Endothelial cell of umbilical vein (primary cell): ENCODE data around the gene PKN3. TPM values are rescaled to one million over a fixed set of nuclear protein-coding genes. Genes with fewer than 3 reads are reported as not detected.

ENCODE experiments used
- BruUV-seq: library from RNA; stranded (reverse); fragments of 400-500 nt; replicated peaks from 2 replicates; lab custom pipeline; 2021; lab: Mats Ljungman, UMichigan
- CTCF ChIA-PET: fragments of 300-600, 350-600 bp; sonication (Branson Sonifier 250); formaldehyde crosslinking; loops from one replicate; lab custom pipeline; 2021; ENCODE audit warnings: antibody characterized with exemption, inconsistent platforms; lab: Charles Lee
- POLR2A ChIA-PET: fragments of 300-600, 350-600 bp; sonication (Branson Sonifier 250); formaldehyde crosslinking; loops from one replicate; lab custom pipeline; 2021; ENCODE audit warnings: antibody characterized with exemption, inconsistent platforms; lab: Charles Lee
- DNase-seq: peaks from one replicate; pipeline ENCODE4 v3.0.0-alpha.2; 2011; ENCODE audit warnings: low read depth, low spot score
- FAIRE-seq: peaks from 2 replicates; lab custom pipeline; 2011; peaks lifted over from hg19 to GRCh38; lab: Jason Lieb, UNC
- H2AFZ ChIP-seq: 2 replicates; pipeline ENCODE4 v1.6.0; 2012; ENCODE audit warnings: low read depth, low read length, control low read depth, inconsistent platforms
- H3K27ac ChIP-seq: 2 replicates; pipeline ENCODE4 v1.5.1; 2011; ENCODE audit warnings: low read depth, mild to moderate bottlenecking, control low read depth, low read length, moderate library complexity; ENCODE audit not compliant: insufficient read depth
- H3K27me3 ChIP-seq, 2 experiments: 2 replicates each; pipeline versions ENCODE4 v1.6.0 to v1.6.1; 2011; ENCODE audit warnings: low read length in 2 of 2, mixed read lengths in 1 of 2; ENCODE audit not compliant: control insufficient read depth in 2 of 2, insufficient read depth in 2 of 2
- H3K36me3 ChIP-seq, 2 experiments: 2 replicates in 1 of 2; 3 replicates in 1 of 2; pipeline ENCODE4 v1.5.1; 2011; ENCODE audit warnings: low read length in 2 of 2, mild to moderate bottlenecking in 1 of 2, moderate library complexity in 1 of 2; ENCODE audit not compliant: control insufficient read depth in 2 of 2, insufficient read depth in 2 of 2; ENCODE audit errors: extremely low read depth in 1 of 2
- H3K4me1 ChIP-seq: 3 replicates; pipeline ENCODE4 v1.5.1; 2011; ENCODE audit warnings: mild to moderate bottlenecking, low read length; ENCODE audit not compliant: control insufficient read depth, insufficient read depth; ENCODE audit errors: extremely low read depth
- H3K4me2 ChIP-seq: 2 replicates; pipeline ENCODE4 v1.6.1; 2011; ENCODE audit warnings: low read length, control low read depth, mixed read lengths; ENCODE audit not compliant: insufficient read depth
- H3K4me3 ChIP-seq, 3 experiments: fragments of 200-600 bp in 1 of 3; sonication (generic), shearing (Covaris generic) in 1 of 3; replicated peaks in 1 of 3; 2 replicates each; pipeline ENCODE4 v1.5.1; 2011 to 2016; ENCODE audit warnings: control low read depth in 3 of 3, low read length in 3 of 3, mild to moderate bottlenecking in 2 of 3, inconsistent platforms in 1 of 3, low read depth in 1 of 3, moderate library complexity in 1 of 3; ENCODE audit not compliant: insufficient read depth in 1 of 3
- H3K79me2 ChIP-seq: 2 replicates; pipeline ENCODE4 v1.6.0; 2012; ENCODE audit warnings: low read length, inconsistent platforms; ENCODE audit not compliant: control insufficient read depth, insufficient read depth
- H3K9ac ChIP-seq: replicated peaks from 2 replicates; pipeline ENCODE3; 2011; ENCODE audit warnings: low read length, control low read depth; ENCODE audit not compliant: insufficient read depth; ENCODE audit errors: extremely low read depth
- H3K9me1 ChIP-seq: replicated peaks from 3 replicates; pipeline ENCODE4 v1.6.0; 2011; ENCODE audit warnings: mild to moderate bottlenecking, low read length; ENCODE audit not compliant: control insufficient read depth, insufficient read depth; ENCODE audit errors: extremely low read depth
- H3K9me3 ChIP-seq: replicated peaks from 2 replicates; pipeline ENCODE4 v1.5.1; 2012; ENCODE audit warnings: low read length, inconsistent platforms; ENCODE audit not compliant: control insufficient read depth, insufficient read depth
- H4K20me1 ChIP-seq: replicated peaks from 2 replicates; pipeline ENCODE3; 2011; ENCODE audit warnings: mild to moderate bottlenecking, low read length; ENCODE audit not compliant: control insufficient read depth, insufficient read depth; ENCODE audit errors: extremely low read depth
- EZH2 ChIP-seq: IDR thresholded peaks from 2 replicates; pipeline ENCODE4 v1.6.1; 2012; ENCODE audit warnings: borderline replicate concordance, low read depth, mild to moderate bottlenecking, moderate library complexity, low read length, inconsistent platforms; ENCODE audit not compliant: severe bottlenecking
- FOS ChIP-seq: IDR thresholded peaks from 2 replicates; pipeline ENCODE4 v1.6.1; 2011; ENCODE audit warnings: mild to moderate bottlenecking, low read length, moderate library complexity, borderline replicate concordance; ENCODE audit not compliant: insufficient read depth
- GATA2 ChIP-seq: IDR thresholded peaks from 2 replicates; pipeline ENCODE4 v1.7.0; 2011; ENCODE audit warnings: low read depth, mild to moderate bottlenecking, moderate library complexity, mixed read lengths, low read length; ENCODE audit not compliant: insufficient read length, insufficient read depth
- JUN ChIP-seq: IDR thresholded peaks from 2 replicates; pipeline ENCODE4 v1.6.1; 2011; ENCODE audit warnings: borderline replicate concordance, low read depth; ENCODE audit not compliant: insufficient read length, insufficient read depth
- MAX ChIP-seq: IDR thresholded peaks from 2 replicates; pipeline ENCODE4 v1.6.1; 2011; ENCODE audit not compliant: insufficient read depth, insufficient read length
- MYC ChIP-seq: IDR thresholded peaks from one replicate; pipeline ENCODE4 v1.6.1; 2011; ENCODE audit warnings: mild to moderate bottlenecking, low read depth, low read length
- POLR2A ChIP-seq: IDR thresholded peaks from 2 replicates; pipeline ENCODE4 v1.6.1; 2012; ENCODE audit warnings: low read depth, mild to moderate bottlenecking, control low read depth, low read length
- POLR2AphosphoS5 ChIP-seq: IDR thresholded peaks from 2 replicates; pipeline ENCODE4 v1.6.1; 2012; ENCODE audit warnings: low read depth, mild to moderate bottlenecking, control low read depth, low read length, moderate library complexity; ENCODE audit not compliant: insufficient read depth
- dilution Hi-C: fragments of 300-500 bp; cut with MboI; formaldehyde crosslinking; loops from one replicate; pipeline ENCODE4 v1.15.0; 2019; ENCODE audit warnings: low sequenced_read_pairs; ENCODE audit not compliant: extremely low pct_ligation_motif_present
- intact Hi-C: fragments of 100-400 bp; cut with micrococcal nuclease; formaldehyde crosslinking; loops from one replicate; pipeline ENCODE4 v1.10.0; 2022
- polyA plus RNA-seq, 4 experiments: library from polyadenylated mRNA; depleted of rRNA in 3 of 4; stranded (reverse) in 3 of 4; unstranded in 1 of 4; fragments of >200 nt; gene quantifications; 2 replicates each; pipeline versions ENCODE4 v1.2.1 to v1.2.3, GENCODE V29; 2011 to 2012; ENCODE audit warnings: missing spikeins in 1 of 4
- total RNA-seq: library from RNA; stranded (reverse); gene quantifications from 2 replicates; pipeline ENCODE4 v1.2.3, GENCODE V29; 2021
- TF ChIP-seq, protein P1 (sequence below), 2 donors: IDR thresholded peaks; 1 replicate in 1 of 2; 2 replicates in 1 of 2; pipeline ENCODE4 v1.5.1; 2011; ENCODE audit warnings: low read length in 2 of 2, mild to moderate bottlenecking in 2 of 2, moderate library complexity in 2 of 2, control low read depth in 1 of 2, inconsistent platforms in 1 of 2, low read depth in 1 of 2; ENCODE audit not compliant: insufficient read depth in 1 of 2; ENCODE audit errors: extremely low read depth in 1 of 2

The PKN3 gene
- total and polyA plus RNA-seq, 2 donors (not counting 3 experiments of a cell fraction or from before 2014, with no cell fraction given): 29.5 to 40.4 TPM

DNA sequence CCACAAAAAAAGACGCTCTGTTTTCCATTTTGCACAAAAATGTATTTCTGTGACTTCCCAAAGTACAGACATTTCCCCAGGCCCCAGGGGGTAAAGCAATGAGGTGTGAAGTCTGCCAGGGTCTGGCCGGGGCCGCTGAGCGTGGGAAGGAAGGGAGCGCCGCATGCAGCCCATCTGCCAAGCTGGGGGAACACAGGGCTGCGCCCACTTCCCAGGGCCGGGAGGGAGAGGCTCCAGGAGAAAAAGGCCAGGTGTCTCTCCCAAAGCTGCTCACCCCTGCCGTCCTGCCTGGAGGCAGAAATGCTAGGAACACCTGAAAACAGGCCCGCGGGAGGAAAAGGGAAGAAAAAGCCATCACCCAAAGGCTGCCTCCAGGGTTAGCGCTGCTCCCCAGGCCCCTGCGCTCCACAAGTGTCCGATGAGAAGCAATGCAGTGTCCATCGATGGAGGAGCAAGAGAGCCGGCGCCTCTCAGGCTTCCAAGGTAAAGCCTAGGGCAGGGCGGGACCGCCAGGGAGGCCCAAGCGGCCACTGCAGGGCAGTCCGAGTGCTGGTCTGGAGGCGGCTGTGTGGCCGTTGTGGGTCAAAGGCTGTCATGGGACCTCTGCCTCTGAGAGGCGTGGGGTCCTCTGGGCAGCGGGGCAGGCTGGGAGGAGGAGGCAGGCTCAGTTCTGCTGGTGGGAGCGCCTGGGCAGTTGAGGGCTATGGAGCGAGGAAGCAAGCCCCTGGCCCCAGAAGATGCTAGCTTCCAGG, 27.6 kb downstream of the PKN3 start:
- ChIA-PET POLR2A (no interaction called here), CTCF (interaction anchor here (1.0 kb wide), 1 partner anchor 145 kb away, joined by 3 read pairs; no protein-coding TSS in a partner anchor)
- Histone ChIP-seq H3K79me2 (no peaks in the 10 kb centered on the region), H4K20me1 (no peaks in the 10 kb centered on the region), H3K4me1 (no peaks in the 10 kb centered on the region), H3K9ac (no peak overlapping the region), H3K4me2 (no peak overlapping the region), H3K27me3 (no peaks in the 10 kb centered on the region), H3K36me3 (peaks cover 0 to 1% of the 10 kb centered on the region in 2 experiments), H3K9me1 (no peaks in the 10 kb centered on the region), H3K9me3 (no peaks in the 10 kb centered on the region), H2AFZ (no peak overlapping the region), H3K4me3 (no peak overlapping the region), H3K27ac (no peak overlapping the region)
- TF ChIP-seq POLR2A (no peak), POLR2AphosphoS5 (no peak), GATA2 (no peak), MYC (no peak), JUN (no peak), MAX (no peak), EZH2 (no peak), FOS (no peak)
- TF ChIP-seq, protein P1, sequence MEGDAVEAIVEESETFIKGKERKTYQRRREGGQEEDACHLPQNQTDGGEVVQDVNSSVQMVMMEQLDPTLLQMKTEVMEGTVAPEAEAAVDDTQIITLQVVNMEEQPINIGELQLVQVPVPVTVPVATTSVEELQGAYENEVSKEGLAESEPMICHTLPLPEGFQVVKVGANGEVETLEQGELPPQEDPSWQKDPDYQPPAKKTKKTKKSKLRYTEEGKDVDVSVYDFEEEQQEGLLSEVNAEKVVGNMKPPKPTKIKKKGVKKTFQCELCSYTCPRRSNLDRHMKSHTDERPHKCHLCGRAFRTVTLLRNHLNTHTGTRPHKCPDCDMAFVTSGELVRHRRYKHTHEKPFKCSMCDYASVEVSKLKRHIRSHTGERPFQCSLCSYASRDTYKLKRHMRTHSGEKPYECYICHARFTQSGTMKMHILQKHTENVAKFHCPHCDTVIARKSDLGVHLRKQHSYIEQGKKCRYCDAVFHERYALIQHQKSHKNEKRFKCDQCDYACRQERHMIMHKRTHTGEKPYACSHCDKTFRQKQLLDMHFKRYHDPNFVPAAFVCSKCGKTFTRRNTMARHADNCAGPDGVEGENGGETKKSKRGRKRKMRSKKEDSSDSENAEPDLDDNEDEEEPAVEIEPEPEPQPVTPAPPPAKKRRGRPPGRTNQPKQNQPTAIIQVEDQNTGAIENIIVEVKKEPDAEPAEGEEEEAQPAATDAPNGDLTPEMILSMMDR (IDR thresholded peaks at IDR 0.05; ENCODE audit: extremely low read depth in 1 of 2, insufficient read depth in 1 of 2, low read depth in 1 of 2, low read length in 2 of 2): no peak
- BruUV-seq: no TSS peak
- FAIRE-seq (no peak), DNase-seq (no peak)
- intact Hi-C loops (loop anchor here (5.0 to 10.0 kb wide), 3 partner anchors 57 to 295 kb away; partner anchors contain the start of genes DOLK, NUP188, SH3GLB2 and TBC1D13), dilution Hi-C loops (no loop called here)
